ENCODE measurements around the gene UROC1.

Gene UROC1

DNA sequence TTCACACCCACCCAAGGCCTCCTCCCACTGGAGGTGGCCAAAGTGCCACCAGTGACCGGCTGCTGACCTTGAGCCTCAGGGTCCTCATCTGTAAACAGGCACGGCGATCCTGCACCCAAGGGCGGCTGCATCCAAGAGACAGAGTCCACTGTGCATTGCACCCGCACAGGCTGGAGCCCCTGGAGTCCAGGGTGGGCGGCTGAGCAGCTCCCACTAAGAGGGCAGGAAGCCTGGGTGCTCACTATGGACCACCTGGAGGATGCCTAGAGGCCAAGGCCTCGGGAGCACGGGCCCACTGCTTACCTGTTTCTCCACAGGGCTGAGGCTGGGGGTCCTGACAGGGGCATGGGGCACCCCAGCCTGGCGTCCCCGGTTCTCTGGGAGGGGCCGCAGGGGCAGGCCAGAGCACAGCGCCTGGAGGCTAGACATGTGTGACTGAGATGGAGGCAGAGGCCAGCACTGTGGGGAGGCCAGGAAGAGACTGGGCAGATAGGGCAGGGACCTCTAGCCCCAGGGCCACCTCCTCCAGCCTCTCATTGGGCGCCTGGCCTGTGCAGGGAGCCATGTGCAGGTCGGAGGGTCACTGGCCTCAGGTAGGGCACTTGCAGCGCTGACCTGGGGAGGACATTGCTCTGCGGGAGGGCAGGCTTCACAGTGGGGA, at the start of gene UROC1:
Gene UROC1, minus strand, starts transcription at position 483 of the 661 bp plus-strand sequence. Its CDS starts 54 bp downstream, at position 429.
- DNase-seq (ENCODE audit: low read depth, low spot score): no peak
- no peaks in the 10 kb centered on the region for H3K36me3 ChIP-seq (ENCODE audit: insufficient read depth, insufficient read length, low read length)
- no peak within 1 kb of the TSS for H3K4me3 ChIP-seq (ENCODE audit: insufficient read length, low read depth)
- H3K9ac ChIP-seq (ENCODE audit: insufficient read length, low read depth): no peak within 1 kb of the TSS
- no peak for TF ChIP-seq ZNF274 (IDR thresholded peaks at IDR 0.05; ENCODE audit: low read depth, low read length)
- no peak for TF ChIP-seq SUZ12 (IDR thresholded peaks at IDR 0.05; ENCODE audit: extremely low read depth, insufficient read depth, insufficient read length)
- TF ChIP-seq YY1 (IDR thresholded peaks at IDR 0.05; ENCODE audit: insufficient read depth, insufficient read length): no peak
- H3K27me3 ChIP-seq (ENCODE audit: insufficient read depth, insufficient read length): peaks cover 2% of the 10 kb centered on the region
- no peaks in the 10 kb centered on the region for H3K9me3 ChIP-seq (ENCODE audit: insufficient read depth, low read length)
- H3K4me1 ChIP-seq (ENCODE audit: insufficient read depth, insufficient read length): peaks cover 2% of the 10 kb centered on the region

DNA sequence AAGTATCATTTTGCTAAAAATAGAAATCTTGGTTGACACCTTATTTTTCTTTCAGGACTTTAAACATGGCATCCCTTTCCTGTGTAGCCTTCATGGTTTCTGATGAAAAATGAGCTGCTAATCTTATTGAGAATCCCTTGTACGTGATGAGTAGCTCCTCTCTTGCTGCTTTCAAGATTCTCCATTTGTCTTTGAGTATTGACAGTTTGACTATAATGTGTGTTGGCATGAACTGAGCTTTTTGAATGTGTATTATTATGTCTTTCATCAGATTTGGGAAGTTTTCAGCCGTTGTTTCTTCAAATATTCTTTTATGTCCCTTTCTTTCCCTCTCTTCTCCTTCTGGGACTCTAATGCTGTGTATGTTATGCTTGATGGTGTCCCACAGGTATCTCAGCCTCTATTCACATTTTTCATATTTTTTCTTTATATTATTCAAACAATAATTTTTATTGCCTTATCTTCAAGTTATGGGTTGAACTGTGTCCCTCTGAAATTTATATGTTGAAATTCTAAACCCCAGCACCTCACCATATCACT, 45.2 kb upstream of the UROC1 start:
- no peak for TF ChIP-seq YY1 (IDR thresholded peaks at IDR 0.05; ENCODE audit: insufficient read depth, insufficient read length)
- Histone ChIP-seq H3K4me1 (ENCODE audit: insufficient read depth, insufficient read length) (peaks cover 3% of the 10 kb centered on the region), H3K9me3 (ENCODE audit: insufficient read depth, low read length) (no peaks in the 10 kb centered on the region)

DNA sequence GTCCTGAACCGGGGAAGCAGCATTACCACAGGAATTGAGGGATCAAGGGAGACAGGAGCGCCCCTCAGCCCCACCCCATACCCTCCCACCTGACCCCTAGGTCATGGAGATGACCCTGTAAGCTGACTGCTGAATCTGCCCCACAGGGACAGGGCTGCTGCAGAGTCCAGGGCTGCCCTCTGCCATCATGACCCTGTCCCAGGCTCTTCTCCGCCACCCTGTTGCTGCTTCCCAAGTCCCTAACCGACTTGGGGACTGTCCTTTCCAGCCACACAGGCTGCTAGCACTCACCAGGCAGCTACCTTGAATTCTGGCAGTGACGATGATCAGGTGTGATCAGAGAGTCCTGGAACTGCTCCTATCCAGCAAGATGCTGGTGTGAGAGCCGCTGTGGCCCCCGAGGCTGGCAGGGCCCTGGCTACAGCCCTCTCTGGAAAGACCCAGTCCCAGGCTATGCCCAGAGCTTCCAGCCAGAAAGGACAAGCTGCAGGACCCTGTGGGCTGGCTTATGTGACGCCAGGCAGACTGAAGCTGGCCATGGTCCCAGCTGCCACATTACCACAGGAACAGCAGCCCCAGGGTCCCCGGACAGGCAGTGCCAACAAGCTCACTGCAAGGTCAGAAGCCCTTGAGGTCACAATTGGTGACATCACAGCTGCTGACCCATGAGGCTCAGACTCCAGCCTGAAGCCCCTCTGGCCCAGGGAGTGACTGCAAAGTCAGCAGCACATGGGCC, 40.9 kb upstream of the UROC1 start, which contains the start of gene C3orf22:
Gene C3orf22, minus strand, starts transcription at position 597 of the 736 bp plus-strand sequence. CDS start 5,542 bp downstream, outside the sequence.
- no peaks in the 10 kb centered on the region for H3K27me3 ChIP-seq (ENCODE audit: insufficient read depth, insufficient read length)
- no peaks in the 10 kb centered on the region for H3K9me3 ChIP-seq (ENCODE audit: insufficient read depth, low read length)
- H3K36me3 ChIP-seq (ENCODE audit: insufficient read depth, insufficient read length, low read length): no peaks in the 10 kb centered on the region
- TF ChIP-seq SUZ12 (IDR thresholded peaks at IDR 0.05; ENCODE audit: extremely low read depth, insufficient read depth, insufficient read length) (no peak), YY1 (IDR thresholded peaks at IDR 0.05; ENCODE audit: insufficient read depth, insufficient read length) (no peak), ZNF274 (IDR thresholded peaks at IDR 0.05; ENCODE audit: low read depth, low read length) (no peak)
- H3K4me1 ChIP-seq (ENCODE audit: insufficient read depth, insufficient read length): peaks cover 11% of the 10 kb centered on the region
- no peak within 1 kb of the TSS for H3K9ac ChIP-seq (ENCODE audit: insufficient read length, low read depth)
- no peak for DNase-seq (ENCODE audit: low read depth, low spot score)
- no peak within 1 kb of the TSS for H3K4me3 ChIP-seq (ENCODE audit: insufficient read length, low read depth)

More for the DNA sequence above, 45.2 kb upstream of the UROC1 start:
- Histone ChIP-seq H3K27me3 (ENCODE audit: insufficient read depth, insufficient read length) (no peaks in the 10 kb centered on the region), H3K36me3 (ENCODE audit: insufficient read depth, insufficient read length, low read length) (no peaks in the 10 kb centered on the region), H3K4me3 (ENCODE audit: insufficient read length, low read depth) (no peak overlapping the region), H3K9ac (ENCODE audit: insufficient read length, low read depth) (no peak overlapping the region)
- DNase-seq (ENCODE audit: low read depth, low spot score): no peak

DNA sequence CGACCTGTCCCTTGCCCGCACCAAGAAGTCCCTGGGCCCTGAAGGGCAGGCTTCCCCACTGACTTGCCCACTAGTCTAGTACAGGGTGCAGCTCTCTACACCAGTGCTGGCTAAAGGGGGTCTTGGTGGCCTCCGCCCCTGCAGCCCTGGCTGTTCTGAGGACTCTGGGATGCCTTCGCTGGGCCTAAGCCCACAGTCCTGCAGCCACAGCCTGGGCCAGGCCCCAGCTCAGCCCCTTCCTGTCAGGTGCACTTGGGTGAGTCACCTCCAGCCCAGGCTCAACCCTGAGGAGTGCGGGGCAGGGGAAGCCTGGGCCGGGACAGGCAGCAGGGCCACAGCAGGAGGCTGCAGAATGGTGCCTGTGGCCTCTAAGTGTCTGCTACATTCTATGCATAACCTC, 40.2 kb upstream of the UROC1 start:
- H3K36me3 ChIP-seq (ENCODE audit: insufficient read depth, insufficient read length, low read length): no peaks in the 10 kb centered on the region
- H3K9ac ChIP-seq (ENCODE audit: insufficient read length, low read depth): no peak overlapping the region
- no peaks in the 10 kb centered on the region for H3K9me3 ChIP-seq (ENCODE audit: insufficient read depth, low read length)
- TF ChIP-seq SUZ12 (IDR thresholded peaks at IDR 0.05; ENCODE audit: extremely low read depth, insufficient read depth, insufficient read length): no peak
- no peak for TF ChIP-seq YY1 (IDR thresholded peaks at IDR 0.05; ENCODE audit: insufficient read depth, insufficient read length)
- TF ChIP-seq ZNF274 (IDR thresholded peaks at IDR 0.05; ENCODE audit: low read depth, low read length): no peak
- no peak for DNase-seq (ENCODE audit: low read depth, low spot score)
- H3K27me3 ChIP-seq (ENCODE audit: insufficient read depth, insufficient read length): no peaks in the 10 kb centered on the region
- no peak overlapping the region for H3K4me3 ChIP-seq (ENCODE audit: insufficient read length, low read depth)
- H3K4me1 ChIP-seq (ENCODE audit: insufficient read depth, insufficient read length): peaks cover 11% of the 10 kb centered on the region

DNA sequence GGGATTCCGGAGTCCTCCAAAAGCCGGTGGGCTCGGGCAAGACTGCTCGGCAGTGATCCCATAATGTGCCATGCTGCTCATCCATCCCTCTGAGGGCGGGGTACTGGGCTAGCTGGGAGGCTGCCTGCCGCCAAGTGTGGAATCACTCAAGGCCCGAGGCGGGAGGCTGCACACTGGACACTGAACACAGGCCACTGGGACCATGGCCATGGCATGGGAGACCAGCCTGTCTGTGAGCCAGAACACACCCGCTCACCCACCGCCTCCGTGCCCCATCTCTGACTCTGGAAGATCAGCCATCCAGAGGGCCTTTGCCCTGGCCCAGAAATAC, 39.8 kb upstream of the UROC1 start:
- H3K9me3 ChIP-seq (ENCODE audit: insufficient read depth, low read length): no peaks in the 10 kb centered on the region
- no peak overlapping the region for H3K4me3 ChIP-seq (ENCODE audit: insufficient read length, low read depth)
- no peaks in the 10 kb centered on the region for H3K36me3 ChIP-seq (ENCODE audit: insufficient read depth, insufficient read length, low read length)
- DNase-seq (ENCODE audit: low read depth, low spot score): no peak
- H3K9ac ChIP-seq (ENCODE audit: insufficient read length, low read depth): no peak overlapping the region
- peaks cover 11% of the 10 kb centered on the region for H3K4me1 ChIP-seq (ENCODE audit: insufficient read depth, insufficient read length)
- peaks cover 3% of the 10 kb centered on the region for H3K27me3 ChIP-seq (ENCODE audit: insufficient read depth, insufficient read length)
- TF ChIP-seq YY1 (IDR thresholded peaks at IDR 0.05; ENCODE audit: insufficient read depth, insufficient read length): no peak
- TF ChIP-seq ZNF274 (IDR thresholded peaks at IDR 0.05; ENCODE audit: low read depth, low read length): no peak
- TF ChIP-seq SUZ12 (IDR thresholded peaks at IDR 0.05; ENCODE audit: extremely low read depth, insufficient read depth, insufficient read length): no peak

DNA sequence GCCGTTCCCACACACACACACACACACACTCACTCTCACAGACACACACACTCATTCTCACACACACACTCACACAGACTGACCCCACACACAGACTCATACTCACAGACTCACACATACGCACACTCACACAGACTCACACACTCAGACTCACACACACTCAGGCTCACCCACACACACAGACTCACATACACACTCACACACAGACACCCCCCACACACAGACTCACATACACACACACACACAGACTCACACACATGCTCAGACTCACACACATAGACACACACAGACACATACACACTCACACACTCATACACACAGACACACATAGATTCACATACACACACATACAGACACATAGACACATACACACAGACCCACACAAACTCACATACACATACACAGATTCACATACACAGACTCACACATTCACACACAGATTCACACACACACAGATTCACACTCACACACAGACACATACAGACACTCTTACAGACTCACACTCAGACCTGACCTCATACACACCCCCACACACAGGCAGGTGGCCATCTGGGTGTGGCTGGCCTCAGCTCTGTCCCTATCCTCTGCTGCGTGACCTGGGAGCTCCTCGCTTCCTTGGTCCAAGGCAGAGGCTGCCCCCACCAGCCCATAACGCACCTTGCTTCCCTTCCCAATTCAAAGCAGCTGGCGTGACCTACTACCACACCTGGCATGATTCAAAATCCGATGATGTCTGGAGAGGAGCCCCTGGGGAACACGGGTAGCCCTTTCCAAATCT, 39.3 kb upstream of the UROC1 start:
- no peak for DNase-seq (ENCODE audit: low read depth, low spot score)
- Histone ChIP-seq H3K36me3 (ENCODE audit: insufficient read depth, insufficient read length, low read length) (no peaks in the 10 kb centered on the region), H3K4me3 (ENCODE audit: insufficient read length, low read depth) (no peak overlapping the region), H3K27me3 (ENCODE audit: insufficient read depth, insufficient read length) (peaks cover 5% of the 10 kb centered on the region), H3K4me1 (ENCODE audit: insufficient read depth, insufficient read length) (peaks cover 11% of the 10 kb centered on the region), H3K9ac (ENCODE audit: insufficient read length, low read depth) (no peak overlapping the region), H3K9me3 (ENCODE audit: insufficient read depth, low read length) (no peaks in the 10 kb centered on the region)
- TF ChIP-seq YY1 (IDR thresholded peaks at IDR 0.05; ENCODE audit: insufficient read depth, insufficient read length): no peak

All from NT2/D1 (cell line).